BLaER1 (cell line): ENCODE results near the gene KRT84.

Source experiments
- H3K27ac ChIP-seq: shearing (Covaris generic); formaldehyde crosslinking; 2 replicates; pipeline ENCODE4 v1.8.1; 2022
- H3K27me3 ChIP-seq: shearing (Covaris generic); formaldehyde crosslinking; 2 replicates; pipeline ENCODE4 v1.8.1; 2022
- H3K36me3 ChIP-seq: shearing (Covaris generic); formaldehyde crosslinking; 2 replicates; pipeline ENCODE4 v1.8.1; 2022
- H3K4me1 ChIP-seq: shearing (Covaris generic); formaldehyde crosslinking; 2 replicates; pipeline ENCODE4 v1.8.1; 2022
- H3K4me2 ChIP-seq: shearing (Covaris generic); formaldehyde crosslinking; 2 replicates; pipeline ENCODE4 v1.8.1; 2022
- H3K4me3 ChIP-seq: shearing (Covaris generic); formaldehyde crosslinking; 2 replicates; pipeline ENCODE4 v1.8.1; 2022
- H3K9ac ChIP-seq: shearing (Covaris generic); formaldehyde crosslinking; 2 replicates; pipeline ENCODE4 v1.8.1; 2022
- H3K9me3 ChIP-seq: shearing (Covaris generic); formaldehyde crosslinking; 2 replicates; pipeline ENCODE4 v1.8.1; 2022
- H4K20me1 ChIP-seq: shearing (Covaris generic); formaldehyde crosslinking; 2 replicates; pipeline ENCODE4 v1.8.1; 2022
- Cebpa-rat ChIP-seq: shearing (Covaris generic); IDR thresholded peaks from 2 replicates; pipeline ENCODE4 v1.8.1; 2022

KRT84 gene

DNA sequence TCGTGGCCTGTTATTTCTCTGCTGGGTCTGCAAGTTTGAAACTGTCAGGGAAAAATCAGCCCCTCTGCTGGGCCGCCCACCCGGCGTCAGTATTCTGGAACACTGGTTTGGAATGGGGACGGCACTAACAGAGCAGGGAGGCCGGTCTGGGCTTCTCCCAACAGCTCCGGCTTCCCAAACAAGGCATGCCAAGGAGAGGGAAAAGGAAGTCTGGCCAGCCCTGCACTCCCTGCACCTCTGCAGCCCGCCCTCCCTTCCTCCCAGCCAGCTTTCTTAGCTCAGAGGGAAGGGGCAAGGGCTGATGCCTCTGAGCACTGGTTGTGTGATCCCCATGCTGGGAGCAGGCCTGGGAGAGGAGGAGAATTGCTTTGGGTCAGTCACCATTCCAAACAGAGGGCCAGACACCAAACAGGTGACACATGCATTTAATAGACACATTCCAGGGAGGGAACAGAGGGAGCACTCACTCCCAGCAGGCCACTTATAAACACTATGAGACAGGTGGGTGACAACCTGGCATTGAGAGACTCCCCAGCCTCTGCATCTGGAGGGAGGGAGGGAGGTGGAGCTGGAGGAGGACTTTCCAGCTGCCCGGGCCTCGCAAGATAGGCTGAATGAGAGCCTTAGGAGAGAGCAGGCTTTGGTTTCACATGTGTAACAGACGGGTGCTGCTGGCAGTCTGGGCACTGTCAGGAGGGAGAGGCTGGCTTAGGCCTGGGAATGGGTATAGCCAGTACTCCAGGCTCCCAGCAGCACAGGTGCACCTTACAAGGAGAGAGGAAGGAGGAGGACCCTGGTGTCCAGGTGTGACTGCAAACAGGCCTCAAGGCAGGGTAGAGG is 38.4 kb upstream of the KRT84 start:
- H3K4me3 ChIP-seq = no peak overlapping the region
- no peak overlapping the region for H3K4me2 ChIP-seq
- H3K4me1 ChIP-seq = peaks cover 9% of the 10 kb centered on the region
- no peak overlapping the region for H3K27ac ChIP-seq
- no peaks in the 10 kb centered on the region for H3K36me3 ChIP-seq
- no peak for TF ChIP-seq Cebpa-rat
- H4K20me1 ChIP-seq = no peaks in the 10 kb centered on the region
- no peak overlapping the region for H3K9ac ChIP-seq
- no peaks in the 10 kb centered on the region for H3K27me3 ChIP-seq
- no peaks in the 10 kb centered on the region for H3K9me3 ChIP-seq

DNA sequence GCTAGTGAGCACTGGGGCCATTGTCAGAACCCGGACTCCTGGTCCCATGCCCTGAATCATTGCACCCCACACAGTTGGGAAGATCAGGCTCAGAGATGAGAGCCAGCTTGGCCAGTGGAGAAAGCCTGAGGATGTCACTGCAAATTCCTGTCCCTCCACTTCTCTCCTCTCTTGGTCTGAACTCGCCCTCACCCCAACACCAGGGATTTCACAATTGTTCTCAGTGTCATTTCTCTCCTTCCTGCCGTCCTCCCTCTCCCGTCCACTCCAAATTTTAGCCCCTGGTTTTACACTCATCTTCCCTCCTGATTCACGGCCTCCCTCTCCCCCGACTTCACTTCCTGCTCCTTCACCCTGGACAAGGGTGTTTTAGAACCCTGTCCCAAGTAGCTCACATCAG is 37.6 kb upstream of the KRT84 start:
- Histone ChIP-seq H3K4me2 (no peak overlapping the region), H3K27me3 (no peaks in the 10 kb centered on the region), H3K9ac (no peak overlapping the region), H4K20me1 (no peaks in the 10 kb centered on the region), H3K4me1 (peaks cover 9% of the 10 kb centered on the region), H3K27ac (no peak overlapping the region), H3K4me3 (no peak overlapping the region), H3K9me3 (no peaks in the 10 kb centered on the region), H3K36me3 (no peaks in the 10 kb centered on the region)
- TF ChIP-seq Cebpa-rat = no peak

DNA sequence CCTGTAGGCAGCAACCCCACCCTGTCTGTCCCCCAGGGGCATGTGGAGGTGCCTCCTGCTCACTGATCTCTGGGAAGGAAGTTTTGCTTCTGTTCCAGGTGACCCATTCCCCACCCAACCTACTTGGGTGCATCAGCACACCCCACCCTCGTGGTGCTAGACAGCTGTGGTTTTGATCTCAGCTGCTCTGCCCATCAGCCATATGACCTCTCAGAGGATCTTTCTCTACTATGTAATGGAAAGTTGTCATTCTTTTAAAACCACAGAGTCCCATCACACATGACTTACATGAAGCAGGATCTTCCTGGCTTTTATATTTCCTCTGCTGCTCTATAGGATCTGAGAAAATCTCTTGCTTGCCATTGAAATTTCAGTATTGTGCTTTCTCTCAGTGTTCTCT is 34.2 kb upstream of the KRT84 start:
- Histone ChIP-seq H3K9me3 (no peaks in the 10 kb centered on the region), H3K9ac (no peak overlapping the region), H3K4me1 (peaks cover 9% of the 10 kb centered on the region), H3K36me3 (no peaks in the 10 kb centered on the region), H3K4me3 (no peak overlapping the region), H4K20me1 (no peaks in the 10 kb centered on the region), H3K27me3 (no peaks in the 10 kb centered on the region), H3K27ac (no peak overlapping the region), H3K4me2 (peak overlapping the region; percentile 14)
- no peak for TF ChIP-seq Cebpa-rat

DNA sequence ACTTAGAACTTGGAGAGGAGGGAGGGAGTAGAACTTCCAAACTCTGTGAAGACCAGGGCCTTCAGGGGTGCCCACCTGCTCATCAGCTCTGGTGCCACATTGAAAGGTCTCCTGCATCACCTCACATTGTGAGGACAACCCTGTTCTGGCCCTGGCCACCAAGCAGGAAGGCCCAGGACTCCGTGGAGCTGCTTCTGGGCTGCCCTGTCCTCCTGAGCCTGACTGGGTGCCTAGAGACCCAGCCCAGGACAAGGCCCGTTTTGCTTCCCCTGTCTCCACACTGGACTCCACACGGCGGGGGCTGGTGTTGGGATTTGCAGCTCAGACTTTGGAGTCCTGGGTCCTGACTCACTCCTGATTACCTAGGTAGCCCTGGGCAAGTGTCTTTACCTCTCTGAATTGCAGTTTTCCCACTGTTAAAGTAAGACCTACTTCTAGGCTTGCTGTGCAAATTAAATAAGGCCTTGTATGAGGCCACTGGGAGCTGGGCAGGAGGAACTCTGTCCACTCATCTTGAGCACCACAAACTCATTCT is 33.2 kb upstream of the KRT84 start:
- Histone ChIP-seq H3K4me3 (no peak overlapping the region), H3K9ac (no peak overlapping the region), H3K36me3 (no peaks in the 10 kb centered on the region), H3K4me1 (peaks cover 11% of the 10 kb centered on the region), H4K20me1 (no peaks in the 10 kb centered on the region), H3K27ac (no peak overlapping the region), H3K9me3 (no peaks in the 10 kb centered on the region), H3K4me2 (no peak overlapping the region), H3K27me3 (no peaks in the 10 kb centered on the region)
- TF ChIP-seq Cebpa-rat = no peak

DNA sequence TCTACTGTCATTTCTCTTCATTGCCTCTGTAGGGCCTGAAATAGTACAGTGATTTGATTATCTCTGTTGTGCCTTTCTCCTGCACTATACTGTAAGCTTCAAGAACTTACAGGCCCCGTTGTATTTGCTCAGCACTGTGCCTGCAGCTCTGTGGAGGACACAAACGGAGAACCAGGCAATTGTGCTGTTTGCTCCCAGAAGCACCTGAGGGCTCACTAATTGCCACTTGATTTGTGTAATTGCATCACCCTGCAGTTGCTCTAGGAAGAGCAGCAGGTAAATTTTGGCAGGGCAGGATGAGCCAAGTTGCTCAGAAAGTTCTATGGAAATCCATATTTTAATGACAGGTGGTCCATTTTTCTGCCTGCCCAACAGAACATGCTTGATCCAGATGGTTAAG is 32.3 kb upstream of the KRT84 start:
- Histone ChIP-seq H3K36me3 (no peaks in the 10 kb centered on the region), H3K27me3 (no peaks in the 10 kb centered on the region), H3K4me1 (peaks cover 15% of the 10 kb centered on the region), H3K27ac (no peak overlapping the region), H3K9me3 (no peaks in the 10 kb centered on the region), H4K20me1 (no peaks in the 10 kb centered on the region), H3K4me2 (no peak overlapping the region), H3K4me3 (no peak overlapping the region), H3K9ac (no peak overlapping the region)
- TF ChIP-seq Cebpa-rat = no peak

DNA sequence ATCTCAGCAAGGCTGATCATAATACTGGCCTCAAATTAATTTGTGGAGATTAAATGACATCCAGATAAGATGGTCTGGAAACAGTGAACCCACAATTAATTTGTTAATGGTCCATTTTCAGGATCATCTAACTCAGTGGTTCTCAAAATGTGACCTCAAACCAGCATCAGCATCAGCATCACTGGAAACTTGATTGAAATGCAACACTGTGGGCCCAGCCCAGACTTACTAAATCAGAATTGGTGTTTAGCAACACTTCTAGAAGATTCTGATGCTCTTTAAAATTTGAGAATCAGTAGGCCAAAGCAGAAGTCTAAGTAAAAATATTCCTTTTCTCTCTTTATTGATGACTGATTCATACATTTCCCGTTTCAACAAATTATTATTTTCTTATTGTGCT is 31.3 kb upstream of the KRT84 start:
- Histone ChIP-seq H3K9ac (no peak overlapping the region), H3K4me2 (no peak overlapping the region), H3K27me3 (no peaks in the 10 kb centered on the region), H3K4me3 (no peak overlapping the region), H4K20me1 (no peaks in the 10 kb centered on the region), H3K27ac (no peak overlapping the region), H3K9me3 (no peaks in the 10 kb centered on the region), H3K4me1 (peaks cover 15% of the 10 kb centered on the region), H3K36me3 (no peaks in the 10 kb centered on the region)
- TF ChIP-seq Cebpa-rat = no peak

DNA sequence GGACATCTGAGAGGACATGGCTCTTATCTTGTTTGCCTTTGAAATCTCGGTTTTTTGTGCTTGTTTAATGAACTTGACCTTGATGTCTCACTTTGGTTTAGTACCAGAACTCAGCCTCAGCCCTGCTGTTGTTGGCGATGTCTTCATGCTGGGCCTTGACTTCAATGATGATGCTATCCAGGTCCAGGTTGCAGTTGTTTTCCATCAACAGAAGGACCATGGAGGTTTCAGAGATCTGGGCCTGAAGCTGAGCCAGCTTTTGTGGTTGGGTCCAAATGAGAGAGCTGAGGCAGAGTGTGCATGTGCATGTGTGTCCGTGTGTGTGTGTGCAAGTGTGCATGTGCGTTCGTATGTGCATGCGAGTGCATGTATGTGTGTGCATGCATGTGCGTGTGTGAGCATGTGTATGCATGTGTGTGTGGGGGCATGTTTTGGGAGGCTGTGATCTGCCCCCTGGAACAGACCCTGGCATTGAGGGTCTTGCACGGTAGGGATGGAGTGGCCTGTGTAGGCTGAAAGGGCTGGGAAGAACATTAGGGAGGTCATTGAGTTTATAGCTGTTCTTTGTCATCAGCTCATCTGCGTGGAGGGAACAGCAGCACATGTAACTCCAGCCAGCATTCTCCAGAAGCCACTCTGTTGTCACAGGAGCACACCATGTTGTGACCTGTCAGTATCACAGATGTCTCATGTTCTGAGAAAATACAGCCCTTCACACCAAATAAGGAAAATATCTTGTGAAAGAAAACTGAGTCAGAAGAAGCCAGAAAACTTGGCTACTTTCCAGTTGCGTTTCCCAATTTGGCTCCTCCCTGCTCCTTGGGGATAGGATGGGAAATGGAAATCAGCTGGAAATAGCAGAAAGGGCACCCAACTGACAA is 30.7 kb upstream of the KRT84 start:
- Histone ChIP-seq H3K4me1 (peaks cover 15% of the 10 kb centered on the region), H3K36me3 (no peaks in the 10 kb centered on the region), H3K4me2 (no peak overlapping the region), H3K9me3 (no peaks in the 10 kb centered on the region), H3K9ac (no peak overlapping the region), H3K27ac (no peak overlapping the region), H3K27me3 (no peaks in the 10 kb centered on the region), H4K20me1 (no peaks in the 10 kb centered on the region), H3K4me3 (no peak overlapping the region)
- TF ChIP-seq Cebpa-rat = no peak

DNA sequence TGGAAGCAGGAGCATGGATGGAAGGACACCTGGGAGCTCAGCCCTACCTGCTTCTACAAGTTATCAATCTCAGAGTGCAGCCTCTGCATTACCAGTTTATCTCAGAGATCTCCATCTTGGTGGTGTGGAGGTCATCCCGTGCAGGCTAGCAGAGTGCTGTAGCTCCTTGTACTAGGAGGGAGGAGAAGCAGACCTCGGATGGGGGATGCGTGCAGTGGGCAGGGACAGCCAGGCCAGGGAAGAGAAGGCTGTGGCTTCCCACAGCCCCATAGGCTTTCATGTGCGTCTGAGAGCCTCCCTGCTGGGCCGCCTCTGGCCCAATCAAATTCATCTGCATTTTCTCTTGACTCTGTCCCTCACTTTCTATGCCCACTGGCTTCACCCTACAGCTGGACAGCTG is 29.5 kb upstream of the KRT84 start:
- TF ChIP-seq Cebpa-rat = no peak
- no peak overlapping the region for H3K9ac ChIP-seq

DNA sequence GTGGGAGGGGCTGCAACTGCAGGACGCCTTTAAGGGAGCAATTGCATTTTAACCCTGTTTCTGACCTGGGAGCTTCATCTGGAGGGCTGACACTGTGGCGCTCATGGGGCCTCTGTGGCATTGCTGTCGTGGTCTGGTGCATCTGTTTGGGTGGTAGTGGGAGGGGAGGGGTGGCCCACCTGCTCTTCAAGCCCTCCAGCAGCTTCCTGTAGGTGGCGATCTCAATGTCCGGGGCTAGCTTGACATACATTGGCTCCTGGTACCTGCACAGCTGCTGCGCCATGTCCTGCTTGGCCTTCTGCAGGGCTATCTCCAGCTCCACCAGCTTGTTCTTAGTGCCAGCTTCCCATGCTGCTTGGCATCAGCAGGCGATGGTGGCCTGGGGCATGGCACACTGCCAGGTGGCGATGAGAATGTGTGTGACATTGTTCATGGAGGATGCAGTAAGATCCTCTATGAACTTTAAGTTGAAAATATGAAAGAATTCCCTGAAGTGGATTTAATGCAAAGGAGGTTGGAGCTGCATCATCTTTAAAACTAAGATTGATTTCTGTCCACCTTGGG is 28.4 kb upstream of the KRT84 start:
- no peak for TF ChIP-seq Cebpa-rat
- Histone ChIP-seq H3K4me2 (no peak overlapping the region), H3K4me1 (peaks cover 6% of the 10 kb centered on the region; the same call in 1 of the 2 replicates), H3K36me3 (no peaks in the 10 kb centered on the region), H3K9ac (no peak overlapping the region), H3K9me3 (no peaks in the 10 kb centered on the region), H3K27me3 (no peaks in the 10 kb centered on the region), H4K20me1 (no peaks in the 10 kb centered on the region), H3K4me3 (no peak overlapping the region), H3K27ac (no peak overlapping the region)

More for the DNA sequence above, 29.5 kb upstream of the KRT84 start:
- Histone ChIP-seq H3K27ac (no peak overlapping the region), H3K4me1 (peaks cover 13% of the 10 kb centered on the region), H3K4me2 (no peak overlapping the region), H3K9me3 (no peaks in the 10 kb centered on the region), H3K36me3 (no peaks in the 10 kb centered on the region), H3K4me3 (no peak overlapping the region), H4K20me1 (no peaks in the 10 kb centered on the region), H3K27me3 (no peaks in the 10 kb centered on the region)
